GM12874 (cell line): ENCODE measurements around the gene NIP7.

Experiments used
- TF ChIP-seq, protein P1 (sequence below): IDR thresholded peaks from 2 replicates; pipeline ENCODE4 v1.5.1; 2011; ENCODE audit warnings: low read depth, mild to moderate bottlenecking, control low read depth, low read length, moderate library complexity; ENCODE audit not compliant: insufficient read depth

NIP7 gene

DNA sequence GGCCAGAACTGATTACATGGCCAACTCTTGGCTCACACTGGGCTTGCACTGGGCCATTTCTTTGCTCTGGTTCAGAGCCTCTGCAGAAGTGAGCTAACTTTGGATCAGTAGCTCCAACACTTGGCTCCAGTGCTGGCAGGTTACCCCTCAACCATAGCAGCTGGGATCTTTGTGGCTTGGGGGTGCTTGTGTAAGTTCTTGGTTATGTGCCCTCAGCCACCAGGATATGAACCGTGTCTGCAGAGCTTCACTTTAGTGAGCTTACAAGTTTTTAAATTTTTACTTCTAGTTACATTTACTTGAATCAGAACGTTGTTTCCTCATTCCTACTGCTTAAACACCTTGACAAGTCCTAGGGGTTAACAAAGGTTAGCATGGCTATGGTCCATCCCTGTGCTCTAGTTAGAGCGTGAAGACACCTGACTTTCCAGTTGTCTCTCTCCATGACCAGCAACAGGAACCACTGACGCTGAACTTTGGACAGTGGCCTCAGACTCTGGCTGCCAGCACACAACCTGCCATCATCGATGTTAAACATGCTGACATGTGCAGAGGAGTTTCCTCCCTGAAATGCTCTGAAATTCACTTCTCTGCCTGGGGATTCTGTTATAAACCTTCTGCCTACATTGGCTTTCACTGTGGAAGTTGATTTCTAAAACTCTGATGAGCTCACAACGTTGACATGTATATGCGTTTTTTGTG is 13.2 kb upstream of the NIP7 start:
- TF ChIP-seq, protein P1, sequence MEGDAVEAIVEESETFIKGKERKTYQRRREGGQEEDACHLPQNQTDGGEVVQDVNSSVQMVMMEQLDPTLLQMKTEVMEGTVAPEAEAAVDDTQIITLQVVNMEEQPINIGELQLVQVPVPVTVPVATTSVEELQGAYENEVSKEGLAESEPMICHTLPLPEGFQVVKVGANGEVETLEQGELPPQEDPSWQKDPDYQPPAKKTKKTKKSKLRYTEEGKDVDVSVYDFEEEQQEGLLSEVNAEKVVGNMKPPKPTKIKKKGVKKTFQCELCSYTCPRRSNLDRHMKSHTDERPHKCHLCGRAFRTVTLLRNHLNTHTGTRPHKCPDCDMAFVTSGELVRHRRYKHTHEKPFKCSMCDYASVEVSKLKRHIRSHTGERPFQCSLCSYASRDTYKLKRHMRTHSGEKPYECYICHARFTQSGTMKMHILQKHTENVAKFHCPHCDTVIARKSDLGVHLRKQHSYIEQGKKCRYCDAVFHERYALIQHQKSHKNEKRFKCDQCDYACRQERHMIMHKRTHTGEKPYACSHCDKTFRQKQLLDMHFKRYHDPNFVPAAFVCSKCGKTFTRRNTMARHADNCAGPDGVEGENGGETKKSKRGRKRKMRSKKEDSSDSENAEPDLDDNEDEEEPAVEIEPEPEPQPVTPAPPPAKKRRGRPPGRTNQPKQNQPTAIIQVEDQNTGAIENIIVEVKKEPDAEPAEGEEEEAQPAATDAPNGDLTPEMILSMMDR, result no peak

DNA sequence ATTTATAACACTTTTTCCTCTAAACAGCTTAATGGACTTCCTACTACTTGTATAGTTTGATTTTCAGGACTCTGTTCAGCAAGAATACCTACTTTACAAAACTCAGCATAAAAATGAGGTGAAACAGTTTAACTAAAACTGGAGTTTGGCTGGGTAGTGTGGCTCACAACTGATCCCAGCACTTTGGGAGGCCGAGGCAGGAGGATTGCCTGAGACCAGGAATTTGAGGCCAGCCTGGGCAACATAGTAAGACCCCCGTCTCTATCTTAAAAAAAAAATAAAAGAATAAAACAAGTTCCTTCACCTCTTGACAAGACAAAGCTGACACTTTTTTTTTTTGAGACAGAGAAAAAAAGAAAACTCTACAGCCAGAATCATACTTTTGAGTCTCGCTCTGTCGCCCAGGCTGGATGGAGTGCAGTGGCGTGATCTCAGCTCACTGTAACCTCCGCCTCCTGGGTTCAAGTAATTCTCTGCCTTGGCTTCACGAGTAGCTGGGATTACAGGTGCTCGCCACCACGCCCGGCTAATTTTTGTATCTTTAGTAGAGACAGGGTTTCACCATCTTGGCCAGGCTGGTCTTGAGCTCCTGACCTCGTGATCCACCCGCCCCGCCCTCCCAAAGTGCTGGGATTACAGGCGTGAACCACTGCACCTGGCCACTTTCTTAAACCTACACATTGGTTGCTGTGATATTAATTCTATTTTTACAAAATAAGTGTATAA is 11.8 kb upstream of the NIP7 start:
- TF ChIP-seq, protein P1, result no peak

DNA sequence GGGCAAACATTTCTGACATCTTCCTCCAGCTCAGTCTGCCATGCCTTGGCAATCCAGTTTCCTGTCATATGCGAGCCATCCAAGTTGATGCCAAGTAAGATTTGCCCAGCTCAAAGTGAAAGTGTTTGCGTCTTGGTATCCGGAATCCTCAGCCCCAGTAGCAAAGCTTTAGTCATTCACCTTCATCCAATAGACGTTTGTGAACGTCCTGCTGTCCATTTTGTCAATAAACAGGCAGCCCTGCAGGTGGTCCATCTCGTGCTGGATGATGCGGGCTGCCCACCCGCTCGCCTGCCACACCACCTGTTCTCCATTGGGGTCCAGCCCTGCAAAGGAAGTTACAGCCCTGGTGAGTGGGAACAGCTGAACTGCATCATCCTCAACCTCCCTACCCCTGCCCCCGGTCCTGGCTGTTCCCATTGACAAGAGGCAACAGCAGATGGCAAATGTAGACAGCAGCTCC is 10.7 kb upstream of the NIP7 start:
- TF ChIP-seq, protein P1, result no peak

DNA sequence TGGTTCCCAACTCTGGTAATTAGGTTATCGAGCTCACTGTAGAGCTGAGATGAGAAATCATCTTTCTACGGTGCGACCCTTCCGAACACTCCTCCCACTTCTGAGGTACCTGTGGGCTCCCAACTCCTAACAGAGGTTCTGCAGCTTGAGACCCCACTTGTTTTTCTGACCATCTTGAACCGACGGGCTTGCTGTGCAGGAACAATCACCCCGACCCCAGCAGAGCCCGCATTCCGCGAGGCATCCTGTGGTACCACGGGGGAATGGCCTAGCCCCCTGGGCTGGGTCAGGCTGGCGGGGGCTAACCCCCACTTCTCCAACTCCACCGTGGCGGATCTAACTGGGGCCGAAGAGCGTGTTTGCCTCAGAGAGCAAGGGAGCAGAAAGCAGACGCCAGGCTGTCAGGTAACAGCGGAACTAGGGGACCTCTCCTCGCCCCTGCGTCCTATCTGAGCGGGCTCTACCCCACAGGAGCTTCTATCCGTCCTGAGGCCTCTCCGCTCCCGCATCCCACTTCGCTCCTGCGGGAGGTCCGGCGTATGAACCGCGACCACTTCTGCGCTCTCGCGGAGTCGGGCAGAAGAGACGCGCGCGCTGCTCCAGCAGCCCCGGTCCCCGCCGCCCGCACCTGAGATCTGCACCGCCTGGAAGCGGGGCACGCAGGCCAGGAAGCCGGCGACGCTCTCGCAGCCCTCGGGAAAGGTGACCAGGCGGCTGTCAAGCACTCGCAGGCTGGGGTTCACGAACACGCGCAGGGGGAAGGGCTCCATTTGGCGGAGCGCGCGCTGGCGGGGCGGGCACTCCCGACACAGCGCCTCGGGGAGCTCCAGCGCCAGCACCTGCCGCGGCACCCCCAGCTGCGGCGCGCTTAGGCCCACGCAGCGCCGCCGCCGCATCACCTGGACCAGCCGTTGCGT is 9.9 kb upstream of the NIP7 start:
- TF ChIP-seq, protein P1, result no peak

DNA sequence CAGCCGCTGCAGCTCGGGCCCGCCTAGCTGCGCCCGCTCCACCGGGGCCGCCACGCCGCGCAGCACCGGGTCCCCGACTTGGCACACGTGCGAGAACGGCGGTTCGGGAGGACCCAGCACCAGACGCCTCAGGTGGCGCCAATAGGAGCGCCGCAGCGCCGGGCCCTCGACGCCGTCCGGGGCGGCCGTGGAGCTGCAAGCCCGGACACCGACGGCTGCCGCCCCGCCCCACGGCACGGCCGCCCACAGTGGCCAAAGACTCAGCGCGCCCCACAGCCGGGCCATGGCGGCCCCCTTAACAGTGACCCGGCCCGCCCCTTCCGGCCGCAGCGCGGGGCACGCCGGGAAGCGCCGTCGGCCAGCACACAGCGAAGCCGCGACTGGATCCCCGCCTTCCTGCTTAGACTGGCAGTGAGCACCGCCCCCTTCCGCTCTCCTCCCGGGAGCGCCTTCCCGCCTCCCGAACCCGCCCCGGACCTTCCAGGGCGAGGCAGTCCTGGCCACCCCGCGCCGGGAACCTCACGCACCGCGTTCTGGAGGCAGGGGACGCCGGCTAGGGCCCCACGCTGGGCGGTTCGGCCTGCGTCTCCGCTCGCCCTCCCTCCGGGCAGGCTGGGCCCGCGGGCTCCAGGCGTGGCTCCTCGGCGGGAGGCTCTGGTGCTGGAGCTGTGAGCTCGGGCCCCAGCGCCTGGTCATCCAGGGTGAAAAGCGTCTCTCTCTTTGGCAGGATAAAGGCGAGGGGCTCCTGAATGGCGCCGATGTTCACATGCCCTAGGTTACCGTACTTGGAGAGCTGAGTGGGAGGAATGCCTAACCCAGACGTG is 9.1 kb upstream of the NIP7 start, which contains the start of gene PDF:
PDF (minus strand) TSS at position 303 of the 824 bp plus-strand sequence; CDS start at position 285, 18 bp downstream.
- TF ChIP-seq, protein P1, result no peak

DNA sequence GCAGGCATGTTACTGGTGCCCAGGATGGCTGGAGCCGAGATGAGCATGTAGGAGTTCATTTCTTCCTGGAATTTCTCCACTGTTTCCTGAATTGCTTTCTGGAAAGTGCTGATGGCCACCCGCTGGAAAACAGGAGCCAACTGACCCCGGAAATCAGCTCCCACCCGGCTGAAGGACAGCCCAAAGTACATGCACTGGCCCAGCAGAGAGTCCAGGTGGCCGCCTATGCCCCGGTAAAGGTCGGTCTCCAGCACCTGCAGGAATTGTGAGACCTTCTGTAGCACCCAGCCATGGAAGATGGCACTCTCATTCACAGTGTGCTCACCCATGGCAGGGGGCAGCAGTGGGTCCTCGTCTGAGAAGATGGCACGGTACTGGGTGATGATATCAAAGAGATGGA is 4.9 kb upstream of the NIP7 start:
- TF ChIP-seq, protein P1, result no peak
